H9 (cell line): ENCODE measurements around the gene KIAA0513. TPM values are rescaled to one million over a fixed set of nuclear protein-coding genes. Genes with fewer than 3 reads are reported as not detected.

Source experiments
- DNase-seq: peaks from one replicate; pipeline ENCODE4 v3.0.0-alpha.2; 2017
- H2AFZ ChIP-seq: one replicate; pipeline ENCODE4 v1.6.1; 2013; ENCODE audit warnings: mild to moderate bottlenecking, low read length, control low read depth, moderate library complexity
- H2AK5ac ChIP-seq: 2 replicates; pipeline ENCODE4 v1.6.1; 2013; ENCODE audit warnings: low read length, control low read depth, mixed read lengths; ENCODE audit not compliant: insufficient read length
- H2BK120ac ChIP-seq: one replicate; pipeline ENCODE4 v1.6.1; 2013; ENCODE audit warnings: low read depth, mild to moderate bottlenecking, low read length, control low read depth, inconsistent platforms; ENCODE audit not compliant: poor library complexity, severe bottlenecking
- H2BK12ac ChIP-seq: 2 replicates; pipeline ENCODE4 v1.6.1; 2013; ENCODE audit warnings: low read length, control low read depth, mixed read lengths, low read depth; ENCODE audit not compliant: insufficient read length
- H2BK15ac ChIP-seq: 2 replicates; pipeline ENCODE4 v1.6.1; 2013; ENCODE audit warnings: low read depth, low read length, control low read depth
- H2BK20ac ChIP-seq: one replicate; pipeline ENCODE4 v1.6.1; 2013; ENCODE audit warnings: low read depth, mild to moderate bottlenecking, low read length, control low read depth, inconsistent platforms; ENCODE audit not compliant: poor library complexity, severe bottlenecking
- H2BK5ac ChIP-seq: 2 replicates; pipeline ENCODE4 v1.6.1; 2013; ENCODE audit warnings: low read length, control low read depth, mixed read lengths; ENCODE audit not compliant: insufficient read length
- H3K14ac ChIP-seq: 2 replicates; pipeline ENCODE4 v1.6.1; 2013; ENCODE audit warnings: low read length, control low read depth; ENCODE audit not compliant: insufficient read depth
- H3K18ac ChIP-seq: 2 replicates; pipeline ENCODE4 v1.6.1; 2013; ENCODE audit warnings: low read depth, mild to moderate bottlenecking, mixed read lengths, low read length, control low read depth; ENCODE audit not compliant: insufficient read length
- H3K23ac ChIP-seq: 2 replicates; pipeline ENCODE4 v1.6.1; 2013; ENCODE audit warnings: low read length, control low read depth, mixed read lengths, low read depth; ENCODE audit not compliant: insufficient read length
- H3K23me2 ChIP-seq: 2 replicates; pipeline ENCODE4 v1.6.1; 2013; ENCODE audit warnings: low read depth, mild to moderate bottlenecking, mixed read lengths, low read length, control low read depth; ENCODE audit not compliant: insufficient read length, poor library complexity, severe bottlenecking
- H3K27ac ChIP-seq: 2 replicates; pipeline ENCODE4 v1.5.1; 2013; ENCODE audit warnings: low read length, control low read depth, mixed read lengths, low read depth; ENCODE audit not compliant: insufficient read length
- H3K27me3 ChIP-seq: 2 replicates; pipeline ENCODE4 v1.6.1; 2013; ENCODE audit warnings: low read length, control low read depth, inconsistent platforms; ENCODE audit not compliant: insufficient read depth
- H3K4ac ChIP-seq: 2 replicates; pipeline ENCODE4 v1.6.1; 2013; ENCODE audit warnings: low read depth, mild to moderate bottlenecking, control low read depth, inconsistent platforms, low read length, moderate library complexity
- H3K4me1 ChIP-seq: 2 replicates; pipeline ENCODE4 v1.6.1; 2013; ENCODE audit warnings: low read length, control low read depth, inconsistent platforms; ENCODE audit not compliant: insufficient read depth
- H3K4me2 ChIP-seq: 2 replicates; pipeline ENCODE4 v1.6.1; 2013; ENCODE audit warnings: low read length, control low read depth, mixed read lengths; ENCODE audit not compliant: insufficient read length, insufficient read depth
- H3K56ac ChIP-seq: 2 replicates; pipeline ENCODE4 v1.6.1; 2013; ENCODE audit warnings: low read depth, mild to moderate bottlenecking, mixed read lengths, low read length, control low read depth; ENCODE audit not compliant: insufficient read length
- H3K79me1 ChIP-seq: 2 replicates; pipeline ENCODE4 v1.6.1; 2013; ENCODE audit warnings: low read depth, mild to moderate bottlenecking, moderate library complexity, low read length, control low read depth, inconsistent platforms; ENCODE audit not compliant: insufficient read depth, poor library complexity, severe bottlenecking
- H3K79me2 ChIP-seq: 2 replicates; pipeline ENCODE4 v1.6.1; 2013; ENCODE audit warnings: low read length, control low read depth, inconsistent platforms; ENCODE audit not compliant: insufficient read depth
- H3K9ac ChIP-seq: 2 replicates; pipeline ENCODE4 v1.6.1; 2013; ENCODE audit warnings: low read length, control low read depth, mixed read lengths; ENCODE audit not compliant: insufficient read length; ENCODE audit errors: extremely low read depth
- H3K9me3 ChIP-seq: one replicate; pipeline ENCODE4 v1.6.1; 2013; ENCODE audit warnings: low read depth, low read length, inconsistent platforms; ENCODE audit not compliant: control insufficient read depth
- H3T11ph ChIP-seq: one replicate; pipeline ENCODE4 v1.6.1; 2013; ENCODE audit warnings: mild to moderate bottlenecking, low read length, control low read depth, inconsistent platforms
- H4K20me1 ChIP-seq: one replicate; pipeline ENCODE4 v1.6.1; 2013; ENCODE audit not compliant: control insufficient read depth, insufficient read length, insufficient read depth
- H4K5ac ChIP-seq: 2 replicates; pipeline ENCODE4 v1.6.1; 2013; ENCODE audit warnings: low read depth, mild to moderate bottlenecking, mixed read lengths, low read length, control low read depth; ENCODE audit not compliant: insufficient read length
- H4K8ac ChIP-seq: replicated peaks from 2 replicates; pipeline ENCODE4 v1.6.1; 2013; ENCODE audit warnings: low read length, control low read depth, mixed read lengths, low read depth; ENCODE audit not compliant: insufficient read length
- H4K91ac ChIP-seq: 2 replicates; pipeline ENCODE4 v1.6.1; 2013; ENCODE audit warnings: low read depth, mild to moderate bottlenecking, moderate library complexity, mixed read lengths, low read length, control low read depth; ENCODE audit not compliant: insufficient read length
- H3K27ac Mint-ChIP-seq, 3 experiments: 2 replicates in 2 of 3; 3 replicates in 1 of 3; pipeline ENCODE4 v1.8.0; 2020 to 2021; ENCODE audit warnings: mixed read lengths in 3 of 3, mild to moderate bottlenecking in 1 of 3, moderate library complexity in 1 of 3
- H3K27me3 Mint-ChIP-seq: 2 replicates; pipeline ENCODE4 v1.8.0; 2021; ENCODE audit warnings: low read depth, mild to moderate bottlenecking, moderate library complexity, mixed read lengths
- H3K36me3 Mint-ChIP-seq, 3 experiments: 2 replicates in 2 of 3; 3 replicates in 1 of 3; pipeline ENCODE4 v1.8.0; 2020 to 2021; ENCODE audit warnings: low read depth in 3 of 3, mixed read lengths in 3 of 3; ENCODE audit not compliant: insufficient read depth in 1 of 3
- H3K4me1 Mint-ChIP-seq, 2 experiments: 2 replicates each; pipeline ENCODE4 v1.8.0; 2020; ENCODE audit warnings: mixed read lengths in 2 of 2
- H3K4me3 Mint-ChIP-seq, 2 experiments: 2 replicates in 1 of 2; 3 replicates in 1 of 2; pipeline ENCODE4 v1.8.0; 2020 to 2021; ENCODE audit warnings: mild to moderate bottlenecking in 2 of 2, mixed read lengths in 2 of 2, moderate library complexity in 1 of 2
- H3K9me3 Mint-ChIP-seq, 2 experiments: 2 replicates in 1 of 2; 3 replicates in 1 of 2; pipeline ENCODE4 v1.8.0; 2020; ENCODE audit warnings: mild to moderate bottlenecking in 2 of 2, mixed read lengths in 2 of 2, moderate library complexity in 1 of 2
- CTCF ChIP-seq: fragments of 200-600 bp; sonication (generic); conservative IDR thresholded peaks from 3 replicates; pipeline ENCODE4 v1.8.0; 2021; ENCODE audit warnings: antibody characterized with exemption, mild to moderate bottlenecking
- WGBS: extraction: QIAGEN DNeasy Blood & Tissue Kit; methylation state at CpG from one replicate; pipeline ENCODE4 v1.1.7; 2013; ENCODE audit warnings: missing lambda C conversion rate, low lambda C conversion rate, mixed read lengths; ENCODE audit not compliant: insufficient read length; ENCODE audit errors: extremely low coverage; 5-methylcytosine and 5-hydroxymethylcytosine counted together
- total RNA-seq: library from RNA; stranded (reverse); gene quantifications from 2 replicates; pipeline ENCODE4 v1.2.1, GENCODE V29; 2021

KIAA0513 gene
- total RNA-seq, 1 experiment from 2014 or later, result 4.7 TPM

- no peak overlapping the region for H2BK15ac ChIP-seq
- H2BK120ac ChIP-seq, result no peak overlapping the region
- H4K91ac ChIP-seq, result no peak overlapping the region
- no peak overlapping the region for H2AK5ac ChIP-seq
- no CpG with 5 or more reads among the region's 41 CpGs for WGBS
- Mint-ChIP-seq H3K4me3 (peak overlapping the region; percentile 77 to 84), H3K4me1 (peaks cover 30 to 32% of the 10 kb centered on the region in 2 experiments), H3K27me3 (peaks cover 35% of the 10 kb centered on the region), H3K9me3 (no peaks in the 10 kb centered on the region), H3K27ac (no peak overlapping the region; a peak in 1 of 7 replicates), H3K36me3 (no peaks in the 10 kb centered on the region)
- H2BK12ac ChIP-seq, result no peak overlapping the region
- H3K4me1 ChIP-seq, result no peaks in the 10 kb centered on the region
- no peak overlapping the region for H4K5ac ChIP-seq
- no peak overlapping the region for H2BK5ac ChIP-seq
- H3K23me2 ChIP-seq, result peaks cover 4% of the 10 kb centered on the region
- H4K8ac ChIP-seq, result no peak overlapping the region
- H3K9ac ChIP-seq, result no peak overlapping the region
- no peak overlapping the region for H3K23ac ChIP-seq
- H3T11ph ChIP-seq, result no peak overlapping the region
- H3K79me1 ChIP-seq, result no peaks in the 10 kb centered on the region
- no peaks in the 10 kb centered on the region for H3K9me3 ChIP-seq
- no peaks in the 10 kb centered on the region for H4K20me1 ChIP-seq
- no peaks in the 10 kb centered on the region for H3K79me2 ChIP-seq
- H3K56ac ChIP-seq, result no peak overlapping the region
- H3K18ac ChIP-seq, result no peak overlapping the region
- H3K14ac ChIP-seq, result no peak overlapping the region
- no peak overlapping the region for H2BK20ac ChIP-seq
- peak; percentile 47; the same call in 2 of the 3 replicates for TF ChIP-seq CTCF
- H3K27ac ChIP-seq, result no peak overlapping the region
- no peak for DNase-seq
- no peak overlapping the region for H2AFZ ChIP-seq
- H3K4ac ChIP-seq, result no peak overlapping the region
- no peaks in the 10 kb centered on the region; the same call in 1 of the 2 replicates for H3K27me3 ChIP-seq
- peak overlapping the region; percentile 59 for H3K4me2 ChIP-seq
These were observed 526 bp downstream of the KIAA0513 start for GRCh38 chr16:85027958-85028684.
